Loucy (cell line): Measurements from ENCODE around the gene BCL3.

Experiments used
- EZH2phosphoT487 ChIP-seq: fragments of 200-600 bp; IDR thresholded peaks from 2 replicates; pipeline ENCODE4 v1.6.1; 2018; ENCODE audit warnings: antibody characterized with exemption, mild to moderate bottlenecking, moderate library complexity, borderline replicate concordance
- TF ChIP-seq, protein P1 (sequence below): fragments of 200-600 bp; sonication (generic); conservative IDR thresholded peaks from 2 replicates; pipeline ENCODE4 v1.5.1; 2014; ENCODE audit warnings: mild to moderate bottlenecking, antibody characterized with exemption, low read length

DNA sequence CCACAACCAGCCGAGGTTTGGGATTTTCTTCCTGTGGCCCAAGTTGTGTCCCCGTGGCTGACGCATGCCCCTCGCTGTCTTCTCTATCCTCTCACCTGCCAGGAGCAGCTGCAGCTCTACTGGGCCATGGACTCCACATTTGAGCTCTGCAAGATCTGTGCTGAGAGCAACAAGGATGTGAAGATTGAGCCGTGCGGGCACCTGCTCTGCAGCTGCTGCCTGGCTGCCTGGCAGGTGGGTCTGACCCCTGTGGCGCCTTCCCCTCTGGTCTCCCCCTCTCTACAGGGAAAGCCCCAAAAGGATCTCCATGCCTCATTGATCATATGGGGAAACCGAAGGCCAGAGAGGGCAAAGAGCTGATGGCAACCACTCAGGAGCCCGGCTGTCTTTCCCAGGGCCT is 43.8 kb downstream of the BCL3 start:
- TF ChIP-seq, protein P1, sequence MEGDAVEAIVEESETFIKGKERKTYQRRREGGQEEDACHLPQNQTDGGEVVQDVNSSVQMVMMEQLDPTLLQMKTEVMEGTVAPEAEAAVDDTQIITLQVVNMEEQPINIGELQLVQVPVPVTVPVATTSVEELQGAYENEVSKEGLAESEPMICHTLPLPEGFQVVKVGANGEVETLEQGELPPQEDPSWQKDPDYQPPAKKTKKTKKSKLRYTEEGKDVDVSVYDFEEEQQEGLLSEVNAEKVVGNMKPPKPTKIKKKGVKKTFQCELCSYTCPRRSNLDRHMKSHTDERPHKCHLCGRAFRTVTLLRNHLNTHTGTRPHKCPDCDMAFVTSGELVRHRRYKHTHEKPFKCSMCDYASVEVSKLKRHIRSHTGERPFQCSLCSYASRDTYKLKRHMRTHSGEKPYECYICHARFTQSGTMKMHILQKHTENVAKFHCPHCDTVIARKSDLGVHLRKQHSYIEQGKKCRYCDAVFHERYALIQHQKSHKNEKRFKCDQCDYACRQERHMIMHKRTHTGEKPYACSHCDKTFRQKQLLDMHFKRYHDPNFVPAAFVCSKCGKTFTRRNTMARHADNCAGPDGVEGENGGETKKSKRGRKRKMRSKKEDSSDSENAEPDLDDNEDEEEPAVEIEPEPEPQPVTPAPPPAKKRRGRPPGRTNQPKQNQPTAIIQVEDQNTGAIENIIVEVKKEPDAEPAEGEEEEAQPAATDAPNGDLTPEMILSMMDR, result no peak
- no peak for TF ChIP-seq EZH2phosphoT487
